ENCODE measurements around the gene KRT1. TPM values are rescaled to one million over a fixed set of nuclear protein-coding genes. Genes with fewer than 3 reads are reported as not detected.

KRT1 gene
- total RNA-seq, 2 experiments from 2014 or later, result 0.33 to 0.60 TPM

GRCh38 chr12:52686063-52686462 is 5.9 kb upstream of the KRT1 start:
- Mint-ChIP-seq H3K4me3 (no peak overlapping the region), H3K4me1 (peaks cover 50% of the 10 kb centered on the region), H3K36me3 (ENCODE audit: low read depth) (no peaks in the 10 kb centered on the region), H3K9me3 (no peaks in the 10 kb centered on the region), H3K27ac (no peak overlapping the region), H3K27me3 (peaks cover 41% of the 10 kb centered on the region)
- no peak for DNase-seq
- ChIA-PET POLR2A (no interaction called here), CTCF (interaction anchor here (0.5 kb wide), 1 partner anchor 53 kb away, joined by 3 read pairs; no protein-coding TSS in a partner anchor)

- Mint-ChIP-seq H3K4me3 (no peak overlapping the region), H3K27me3 (peaks cover 36% of the 10 kb centered on the region), H3K27ac (no peak overlapping the region), H3K36me3 (ENCODE audit: low read depth) (no peaks in the 10 kb centered on the region), H3K4me1 (peaks cover 50% of the 10 kb centered on the region), H3K9me3 (no peaks in the 10 kb centered on the region)
- no peak for DNase-seq
- ChIA-PET POLR2A (no interaction called here), CTCF (interaction anchor here (0.5 kb wide), 1 partner anchor 53 kb away, joined by 3 read pairs; no protein-coding TSS in a partner anchor)
These were observed 5.2 kb upstream of the KRT1 start for GRCh38 chr12:52685406-52685890.

GRCh38 chr12:52684431-52684830 is 4.2 kb upstream of the KRT1 start:
- Mint-ChIP-seq H3K27ac (no peak overlapping the region), H3K4me1 (peaks cover 48% of the 10 kb centered on the region), H3K4me3 (no peak overlapping the region), H3K36me3 (ENCODE audit: low read depth) (no peaks in the 10 kb centered on the region), H3K27me3 (peaks cover 33% of the 10 kb centered on the region), H3K9me3 (no peaks in the 10 kb centered on the region)
- POLR2A ChIA-PET, result no interaction called here
- CTCF ChIA-PET, result no interaction called here
- no peak for DNase-seq

- ChIA-PET CTCF (no interaction called here), POLR2A (no interaction called here)
- peaks cover 31% of the 10 kb centered on the region for H3K27me3 Mint-ChIP-seq
- H3K4me3 Mint-ChIP-seq, result no peak overlapping the region
- no peak overlapping the region for H3K27ac Mint-ChIP-seq
- DNase-seq, result no peak
- H3K9me3 Mint-ChIP-seq, result no peaks in the 10 kb centered on the region
- peaks cover 48% of the 10 kb centered on the region for H3K4me1 Mint-ChIP-seq
- H3K36me3 Mint-ChIP-seq (ENCODE audit: low read depth), result no peaks in the 10 kb centered on the region
These were observed 3.5 kb upstream of the KRT1 start for GRCh38 chr12:52683575-52684300.

GRCh38 chr12:52682938-52683574 is 2.8 kb upstream of the KRT1 start:
- POLR2A ChIA-PET, result no interaction called here
- DNase-seq, result no peak
- Mint-ChIP-seq H3K36me3 (ENCODE audit: low read depth) (no peaks in the 10 kb centered on the region), H3K27me3 (peaks cover 35% of the 10 kb centered on the region), H3K27ac (no peak overlapping the region), H3K4me1 (peaks cover 44% of the 10 kb centered on the region), H3K4me3 (no peak overlapping the region), H3K9me3 (no peaks in the 10 kb centered on the region)
- CTCF ChIA-PET, result interaction anchor here (0.6 kb wide), 1 partner anchor 239 kb away, joined by 3 read pairs; no protein-coding TSS in a partner anchor

GRCh38 chr12:52682381-52682660 is 2.1 kb upstream of the KRT1 start:
- Mint-ChIP-seq H3K9me3 (no peaks in the 10 kb centered on the region), H3K4me3 (no peak overlapping the region), H3K27me3 (peaks cover 32% of the 10 kb centered on the region), H3K36me3 (ENCODE audit: low read depth) (no peaks in the 10 kb centered on the region), H3K4me1 (peaks cover 38% of the 10 kb centered on the region), H3K27ac (peak overlapping the region; percentile 28)
- CTCF ChIA-PET, result no interaction called here
- POLR2A ChIA-PET, result no interaction called here
- no peak for DNase-seq

- Mint-ChIP-seq H3K4me3 (no peak overlapping the region), H3K27ac (peak overlapping the region; percentile 33), H3K27me3 (peaks cover 30% of the 10 kb centered on the region), H3K36me3 (ENCODE audit: low read depth) (no peaks in the 10 kb centered on the region), H3K4me1 (peaks cover 38% of the 10 kb centered on the region), H3K9me3 (no peaks in the 10 kb centered on the region)
- DNase-seq, result peak; percentile 65
- CTCF ChIA-PET, result no interaction called here
- POLR2A ChIA-PET, result no interaction called here
These were observed 1.5 kb upstream of the KRT1 start for GRCh38 chr12:52681526-52682380.

GRCh38 chr12:52679875-52680274 is 332 bp downstream of the KRT1 start:
- H3K27ac Mint-ChIP-seq, result peak overlapping the region; percentile 3
- H3K4me3 Mint-ChIP-seq, result peak overlapping the region; percentile 3
- POLR2A ChIA-PET, result no interaction called here
- peaks cover 28% of the 10 kb centered on the region for H3K27me3 Mint-ChIP-seq
- H3K9me3 Mint-ChIP-seq, result no peaks in the 10 kb centered on the region
- H3K36me3 Mint-ChIP-seq (ENCODE audit: low read depth), result no peaks in the 10 kb centered on the region
- DNase-seq, result no peak
- H3K4me1 Mint-ChIP-seq, result peaks cover 38% of the 10 kb centered on the region
- CTCF ChIA-PET, result interaction anchor here (1.2 to 1.7 kb wide), 2 partner anchors 47 to 97 kb away, joined by 3 read pairs; partner anchors contain the start of gene KRT76

- H3K4me3 Mint-ChIP-seq, result no peak overlapping the region
- ChIA-PET POLR2A (no interaction called here), CTCF (interaction anchor here (1.1 kb wide), 1 partner anchor 11 kb away, joined by 3 read pairs; no protein-coding TSS in a partner anchor)
- no peaks in the 10 kb centered on the region for H3K36me3 Mint-ChIP-seq (ENCODE audit: low read depth)
- peaks cover 33% of the 10 kb centered on the region for H3K4me1 Mint-ChIP-seq
- DNase-seq, result no peak
- H3K9me3 Mint-ChIP-seq, result no peaks in the 10 kb centered on the region
- H3K27me3 Mint-ChIP-seq, result peaks cover 24% of the 10 kb centered on the region
- H3K27ac Mint-ChIP-seq, result no peak overlapping the region
These were observed 2.5 kb downstream of the KRT1 start for GRCh38 chr12:52677671-52678070.

GRCh38 chr12:52677126-52677525 is 3.1 kb downstream of the KRT1 start:
- POLR2A ChIA-PET, result no interaction called here

GRCh38 chr12:52676163-52676562 is 4.0 kb downstream of the KRT1 start:
- ChIA-PET POLR2A (no interaction called here), CTCF (interaction anchor here (1.1 kb wide), 1 partner anchor 191 kb away, joined by 3 read pairs; no protein-coding TSS in a partner anchor)
- peaks cover 18% of the 10 kb centered on the region for H3K4me1 Mint-ChIP-seq
- DNase-seq, result no peak
- H3K36me3 Mint-ChIP-seq (ENCODE audit: low read depth), result no peaks in the 10 kb centered on the region
- H3K9me3 Mint-ChIP-seq, result no peaks in the 10 kb centered on the region
- H3K27ac Mint-ChIP-seq, result no peak overlapping the region
- no peak overlapping the region for H3K4me3 Mint-ChIP-seq
- H3K27me3 Mint-ChIP-seq, result peaks cover 24% of the 10 kb centered on the region

More at GRCh38 chr12:52677126-52677525, 3.1 kb downstream of the KRT1 start:
- Mint-ChIP-seq H3K9me3 (no peaks in the 10 kb centered on the region), H3K4me1 (peaks cover 28% of the 10 kb centered on the region), H3K4me3 (no peak overlapping the region), H3K27ac (no peak overlapping the region), H3K36me3 (ENCODE audit: low read depth) (no peaks in the 10 kb centered on the region), H3K27me3 (peaks cover 24% of the 10 kb centered on the region)
- DNase-seq, result no peak
- CTCF ChIA-PET, result interaction anchor here (0.7 kb wide), 1 partner anchor 87 kb away, joined by 3 read pairs; no protein-coding TSS in a partner anchor

GRCh38 chr12:52675301-52675701 is 4.9 kb downstream of the KRT1 start:
- Mint-ChIP-seq H3K36me3 (ENCODE audit: low read depth) (no peaks in the 10 kb centered on the region), H3K27me3 (peaks cover 24% of the 10 kb centered on the region), H3K4me1 (peaks cover 9% of the 10 kb centered on the region), H3K9me3 (no peaks in the 10 kb centered on the region), H3K4me3 (no peak overlapping the region), H3K27ac (no peak overlapping the region)
- no peak for DNase-seq
- ChIA-PET POLR2A (no interaction called here), CTCF (interaction anchor here (0.6 to 1.1 kb wide), 2 partner anchors 13 to 192 kb away, joined by 3 read pairs; no protein-coding TSS in a partner anchor)

- Mint-ChIP-seq H3K4me3 (no peak overlapping the region), H3K27me3 (peaks cover 19% of the 10 kb centered on the region), H3K27ac (no peak overlapping the region), H3K4me1 (peaks cover 6% of the 10 kb centered on the region), H3K9me3 (no peaks in the 10 kb centered on the region), H3K36me3 (ENCODE audit: low read depth) (no peaks in the 10 kb centered on the region)
- ChIA-PET CTCF (interaction anchor here (0.6 to 1.4 kb wide), 2 partner anchors 9 to 194 kb away, joined by 3 to 5 read pairs; no protein-coding TSS in a partner anchor), POLR2A (no interaction called here)
- no peak for DNase-seq
These were observed 5.8 kb downstream of the KRT1 start for GRCh38 chr12:52674433-52674775.

Measured in activated CD4-positive, alpha-beta T cell treated with anti-CD3 and anti-CD28 coated beads, Interleukin-2, amount 10 ng/mL, durations not matched to agents 7 days and 5 days (primary cell).